Activated CD4-positive, CD25-positive, alpha-beta regulatory T cell treated with anti-CD3 and anti-CD28 coated beads, Interleukin-2, amount 50 U/mL, for 24 hours (primary cell): Measurements from ENCODE around the gene ITGB1.
"Not testable (repeated sequence)": the region's sequence is repeated elsewhere in the genome, so short reads cannot be mapped to it uniquely, and the experiment has no call there.

ENCODE experiments used
- ATAC-seq, 2 donors: fragments of 150-1000 bp; cut with Tn5 transposase; one replicate each; pipeline ENCODE4 v1.10.0; 2021; ENCODE audit warnings: mild to moderate bottlenecking in 1 of 2, moderate library complexity in 1 of 2

ITGB1 gene

DNA sequence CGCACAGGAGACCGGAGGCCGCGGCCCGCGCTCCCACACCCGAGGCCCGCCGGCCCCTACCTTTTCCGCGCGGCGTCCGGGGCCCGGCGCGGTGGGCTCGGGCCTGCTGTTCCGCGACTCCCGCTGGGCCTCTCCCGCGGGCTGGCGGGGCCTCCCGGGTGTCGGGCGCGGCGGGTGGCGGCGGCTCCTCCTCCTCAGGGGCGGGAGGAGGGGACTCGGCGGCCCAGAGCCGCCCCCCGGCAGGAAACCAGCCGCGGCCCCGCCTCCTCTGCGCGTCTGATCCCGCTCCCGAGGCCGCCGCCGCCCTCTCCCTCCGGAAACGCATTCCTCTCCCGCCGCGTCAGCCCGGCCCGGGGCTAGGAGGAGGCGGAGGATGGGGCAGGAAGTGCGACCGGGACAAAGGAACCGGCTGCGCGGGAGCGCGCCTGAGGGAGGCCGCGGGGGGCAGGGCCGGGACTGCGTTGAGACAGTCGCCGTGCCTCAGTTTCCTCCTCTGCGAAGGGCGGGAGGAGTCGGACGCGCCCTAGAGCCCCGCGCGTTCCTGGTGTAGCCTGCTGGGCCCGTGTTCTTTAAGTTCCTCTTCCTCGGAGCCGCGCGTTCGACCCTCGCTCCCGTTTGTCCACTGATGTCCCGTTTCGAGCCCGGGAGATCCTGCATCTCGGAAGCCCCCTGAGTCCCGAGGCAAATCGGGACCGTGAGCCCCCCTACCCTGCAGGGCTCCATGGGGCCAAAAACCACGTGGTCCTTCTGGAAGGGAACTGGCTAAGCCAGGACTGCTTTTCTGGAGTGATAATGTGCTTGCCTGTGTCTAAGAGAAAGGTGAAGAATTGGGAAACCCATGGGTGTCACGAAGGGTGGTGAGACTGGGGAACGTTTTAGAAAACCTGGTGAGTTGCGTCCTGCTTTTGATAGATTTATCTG, at the start of gene ITGB1:
TSS of gene ITGB1 (minus strand) at position 146 of the 921 bp plus-strand sequence. CDS start 22,672 bp downstream, outside the sequence.
- ATAC-seq: peak; percentile 84 to 85

DNA sequence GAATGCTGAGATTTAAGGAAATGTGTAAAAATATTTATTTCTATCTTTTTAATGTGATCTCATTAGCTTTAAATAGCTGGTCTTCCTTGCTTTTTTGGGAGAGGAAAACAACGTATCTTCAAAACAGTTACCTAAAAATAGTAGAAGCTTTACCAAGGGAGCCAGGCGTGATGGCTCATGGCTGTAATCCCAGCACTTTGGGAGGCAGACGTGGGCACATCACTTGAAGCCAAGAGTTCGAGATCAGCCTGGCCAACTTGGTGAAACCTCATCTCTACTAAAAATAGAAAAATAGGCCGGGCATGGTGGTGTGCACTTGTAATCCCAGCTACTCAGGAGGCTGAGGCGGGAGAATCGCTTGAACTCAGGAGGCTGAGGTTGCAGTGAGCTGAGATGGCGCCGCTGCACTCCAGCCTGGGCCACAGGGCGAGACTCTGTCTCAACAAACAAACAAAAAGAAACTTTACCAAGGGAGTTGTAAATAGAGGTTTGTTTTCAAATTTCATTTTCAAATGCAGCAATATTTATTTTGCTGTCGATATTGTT, 48.4 kb upstream of the ITGB1 start:
- no peak for ATAC-seq

DNA sequence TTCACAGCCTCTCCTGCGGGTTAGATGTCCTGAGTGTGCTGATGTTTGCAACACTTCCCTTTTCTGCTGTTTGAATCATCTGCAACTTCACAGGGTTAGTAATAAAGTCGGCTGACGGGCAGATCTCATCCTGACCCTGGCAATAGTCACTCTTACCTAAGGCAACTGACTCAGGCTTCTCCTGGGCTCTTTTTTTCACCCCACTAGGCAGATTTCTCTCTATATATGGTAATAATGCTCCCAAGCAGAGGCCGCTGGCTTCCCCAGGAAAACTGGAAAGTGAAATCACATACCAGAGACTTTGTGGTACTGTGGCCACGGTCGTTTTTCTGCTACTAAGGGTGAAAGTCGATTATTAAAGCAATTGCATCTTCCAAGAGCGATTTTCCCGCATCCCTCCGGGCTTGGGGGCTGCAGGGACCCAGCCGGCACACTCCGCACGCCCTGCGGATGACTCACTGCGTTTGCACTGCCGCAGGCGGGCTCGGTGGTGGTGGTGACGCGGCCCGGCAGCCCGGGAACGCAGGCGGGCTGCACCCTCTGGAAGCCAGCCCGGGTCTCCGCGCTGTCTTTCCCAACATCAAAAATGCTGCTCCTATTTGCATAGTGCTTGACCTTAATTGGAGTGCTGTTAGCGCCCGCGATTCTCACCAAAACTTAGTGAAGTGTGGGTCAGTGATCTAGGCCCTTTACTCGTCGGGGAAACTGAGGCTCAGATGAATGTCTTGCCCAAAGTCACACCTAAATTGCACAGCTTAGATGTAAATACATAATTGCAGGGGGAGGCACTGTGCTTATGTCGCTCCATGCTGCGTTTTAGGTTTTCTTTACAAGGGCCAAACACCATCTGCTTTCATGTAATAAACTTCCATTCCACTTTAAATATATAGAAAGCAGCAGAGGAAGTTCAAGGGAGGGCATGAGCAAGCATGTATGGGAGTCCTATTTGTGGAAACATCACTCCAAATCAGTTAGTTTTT, 47.6 kb upstream of the ITGB1 start:
- ATAC-seq: peak; percentile 64 to 66

DNA sequence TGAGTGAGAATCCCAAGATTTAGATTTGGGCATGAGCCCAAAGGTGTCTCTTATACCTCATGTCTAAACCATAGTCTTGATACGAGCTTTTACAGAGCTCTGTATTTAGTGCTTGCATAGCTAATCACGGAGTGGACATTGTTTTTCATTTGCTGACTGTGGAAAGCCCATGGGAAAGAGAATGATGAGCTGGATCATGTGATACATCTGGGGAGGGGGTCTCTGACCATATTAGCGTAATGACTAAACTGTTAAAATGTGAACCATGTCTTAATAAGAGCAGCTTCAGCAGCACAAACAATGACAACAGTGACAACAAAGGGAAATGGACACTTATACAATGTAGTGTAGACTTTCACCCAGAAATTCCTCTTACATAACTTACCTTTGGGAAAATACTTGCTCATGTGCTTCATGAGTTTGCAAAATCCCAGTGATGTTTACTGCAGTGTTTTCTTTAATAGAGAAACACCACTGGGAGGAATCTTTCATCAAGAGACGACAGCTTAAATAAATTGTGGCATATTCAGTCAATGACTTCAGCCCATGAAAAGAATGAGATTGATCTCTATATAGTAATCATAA, 44.0 kb upstream of the ITGB1 start:
- ATAC-seq: no peak

DNA sequence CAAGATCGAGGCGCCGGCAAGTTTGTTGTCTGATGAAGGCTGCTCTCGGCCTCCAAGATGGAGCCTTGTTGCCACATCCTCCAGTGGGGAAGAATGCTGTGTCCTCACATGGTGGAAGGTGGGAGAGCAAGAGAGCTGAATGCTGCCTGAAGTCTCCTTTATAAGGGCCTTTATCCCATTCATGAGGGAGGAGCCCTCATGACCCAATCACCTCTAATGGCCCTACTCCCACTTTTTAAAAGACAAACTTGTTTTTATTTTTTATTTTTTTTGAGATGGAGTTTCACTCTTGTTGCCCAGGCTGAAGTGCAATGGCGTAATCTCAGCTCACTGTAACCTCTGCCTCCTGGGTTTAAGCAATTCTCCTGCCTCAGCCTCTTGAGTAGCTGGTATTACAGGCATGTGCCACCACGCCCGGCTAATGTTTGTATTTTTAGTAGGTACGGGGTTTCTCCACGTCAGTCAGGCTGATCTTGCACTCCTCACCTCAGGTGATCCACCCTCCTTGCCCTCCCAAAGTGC, 40.1 kb upstream of the ITGB1 start:
- not testable (repeated sequence) for ATAC-seq

DNA sequence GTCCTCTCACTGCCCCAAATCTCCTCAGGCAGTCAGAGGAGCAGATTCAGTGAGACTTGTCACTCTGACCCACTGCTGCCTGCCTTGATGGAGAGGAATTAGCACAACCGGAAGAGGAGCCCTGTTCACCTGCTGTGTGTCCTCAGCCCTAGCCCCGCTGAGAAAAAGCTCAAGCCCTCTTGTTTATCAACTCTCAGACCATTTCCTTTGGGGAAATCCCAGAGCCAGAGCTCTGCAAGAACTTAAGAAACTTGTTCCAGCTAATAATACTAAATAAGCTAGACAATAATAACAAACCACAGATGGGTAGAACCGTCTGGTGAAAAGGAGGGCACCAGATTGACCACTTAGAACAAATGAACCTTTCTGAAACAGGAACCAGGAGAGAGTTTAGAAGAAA, 37.7 kb upstream of the ITGB1 start:
- ATAC-seq: no peak

DNA sequence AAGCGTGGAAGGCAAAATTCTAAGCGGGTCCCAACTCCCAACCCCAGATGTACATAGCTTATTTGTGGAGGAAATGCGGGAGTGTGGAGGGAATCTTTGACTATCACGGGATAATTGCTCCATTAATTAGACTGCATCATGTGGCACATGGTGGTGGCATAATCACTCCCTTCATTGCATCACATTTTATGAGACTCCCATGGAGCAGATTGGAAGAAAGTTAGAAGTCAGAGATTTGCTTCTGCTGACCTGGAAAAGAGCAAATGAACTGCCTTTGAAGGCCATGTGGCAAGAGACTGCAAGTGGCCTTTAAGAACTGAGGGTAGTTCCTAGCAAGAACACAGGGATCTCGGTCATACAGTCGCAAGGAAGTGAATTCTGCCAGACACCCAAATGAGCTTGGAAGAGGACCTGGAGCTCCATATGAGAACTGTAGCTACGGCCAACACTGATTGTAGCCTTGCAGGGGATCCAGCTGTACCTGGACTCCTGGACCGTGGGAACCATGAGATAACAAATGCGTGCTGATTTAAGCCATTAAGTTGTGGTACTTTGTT, 37.1 kb upstream of the ITGB1 start:
- ATAC-seq: no peak

DNA sequence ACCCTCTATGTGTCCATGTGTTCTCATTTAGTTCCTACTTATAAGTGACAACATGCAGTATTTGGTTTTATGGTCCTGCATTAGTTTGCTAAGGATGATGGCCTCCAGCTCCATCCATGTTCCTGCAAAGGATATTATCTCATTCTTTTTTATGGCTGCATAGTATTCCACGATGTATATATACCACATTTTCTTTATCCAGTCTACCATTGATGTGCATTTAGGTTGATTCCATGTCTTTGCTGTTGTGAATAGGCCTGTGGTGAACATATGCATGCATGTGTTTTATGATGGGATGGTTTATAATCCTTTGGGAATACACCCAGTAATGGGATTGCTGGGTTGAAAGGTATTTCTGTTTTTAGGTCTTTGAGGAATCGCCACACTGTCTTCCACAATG, 36.6 kb upstream of the ITGB1 start:
- ATAC-seq: not testable (repeated sequence)

DNA sequence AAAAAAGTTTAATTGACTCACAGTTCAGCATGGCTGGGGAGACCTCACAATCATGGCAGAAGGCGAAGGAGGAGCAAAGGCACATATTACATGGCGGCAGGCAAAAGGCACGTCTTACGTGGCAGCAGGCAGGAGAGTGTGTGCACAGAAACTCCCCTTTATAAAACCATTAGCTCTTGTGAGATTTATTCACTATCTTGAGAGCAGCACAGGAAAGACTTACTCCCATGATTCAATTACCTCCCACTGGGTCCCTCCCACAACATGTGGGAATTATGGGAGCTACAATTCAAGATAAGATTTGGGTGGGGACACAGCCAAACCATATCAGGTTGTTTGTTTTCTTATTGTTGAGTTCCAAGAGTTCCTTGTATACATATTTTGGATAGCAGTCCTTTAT, 34.3 kb upstream of the ITGB1 start:
- ATAC-seq: not testable (repeated sequence)

DNA sequence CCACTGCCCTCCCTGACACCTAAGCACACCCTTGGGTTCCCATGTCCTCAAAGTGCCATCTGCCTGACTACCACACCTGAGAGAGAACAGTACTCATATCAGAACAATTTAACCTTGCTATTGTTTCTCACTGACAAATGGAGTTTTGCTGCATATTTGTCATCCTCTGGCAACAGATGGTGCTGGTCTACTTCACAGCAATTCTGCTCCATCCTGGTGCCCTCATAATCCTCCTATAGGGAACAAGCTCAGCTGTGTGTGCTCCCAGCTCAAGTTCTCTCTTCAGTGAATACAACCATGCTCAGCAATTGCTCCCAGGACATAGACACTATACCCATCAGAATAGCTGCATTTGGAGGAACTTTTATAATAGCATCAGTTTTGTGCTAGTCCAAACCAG, 32.8 kb upstream of the ITGB1 start:
- no peak for ATAC-seq

DNA sequence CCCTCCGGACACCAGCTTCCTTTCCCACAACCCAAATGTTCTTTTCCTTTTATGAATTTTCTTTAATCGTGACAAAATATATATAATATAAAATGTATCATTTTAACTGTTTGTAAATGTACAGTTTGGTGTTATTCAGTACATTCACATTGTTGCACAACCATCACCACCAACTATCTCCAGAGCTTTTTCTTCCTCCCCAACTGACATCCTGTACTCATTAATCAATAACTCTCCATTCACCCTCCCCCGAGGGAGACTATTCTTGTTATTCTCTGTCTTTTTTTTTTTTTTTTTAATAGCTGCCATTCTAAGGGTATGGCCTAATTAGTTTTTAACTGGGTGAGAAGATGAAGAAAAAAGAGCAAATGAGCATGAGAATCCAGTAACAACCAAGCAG, 30.6 kb upstream of the ITGB1 start:
- ATAC-seq: no peak

DNA sequence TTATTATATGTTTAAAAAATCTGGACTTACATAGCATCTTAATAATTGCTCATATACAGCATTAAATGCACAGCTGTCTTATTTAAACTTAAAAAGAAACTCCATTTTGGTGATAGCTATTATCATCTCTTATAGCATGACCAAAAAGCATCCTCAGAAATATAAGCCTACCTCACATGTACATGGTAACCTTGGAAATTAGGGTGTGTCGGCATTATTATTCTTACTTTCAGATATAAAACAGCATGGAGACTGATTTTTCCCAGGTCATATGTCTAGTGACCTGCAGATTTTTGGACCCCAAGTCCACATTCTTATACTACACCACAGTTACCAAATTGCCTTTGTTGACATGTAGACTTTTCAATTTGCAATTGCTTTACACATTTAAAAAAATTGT, 29.1 kb upstream of the ITGB1 start:
- ATAC-seq: no peak

DNA sequence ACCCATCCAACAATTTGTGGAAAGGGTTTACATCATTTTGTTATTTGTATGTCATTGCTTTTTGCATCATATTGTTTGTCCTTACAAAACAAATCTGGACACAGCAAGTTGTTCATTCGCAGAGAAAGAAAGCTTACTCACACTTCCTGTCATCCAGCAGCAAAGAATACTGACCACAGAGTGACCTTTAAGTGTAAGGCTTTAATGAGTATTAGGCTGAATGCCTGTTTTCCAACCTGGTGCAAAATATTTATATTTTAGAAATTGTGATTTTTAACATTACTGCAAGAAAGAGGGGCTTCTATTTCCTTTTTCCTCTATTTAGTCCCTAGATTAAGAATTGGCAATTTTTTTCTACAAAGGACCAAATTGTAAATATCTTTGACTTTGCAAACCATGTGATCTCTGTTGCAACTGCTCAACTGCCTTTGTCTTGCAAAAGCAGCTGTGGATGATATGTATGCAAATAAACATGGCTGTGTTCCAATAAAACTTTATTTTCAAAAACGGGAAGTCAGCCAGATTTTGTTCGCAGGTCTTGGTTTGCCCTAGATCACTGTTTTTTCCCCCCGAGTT, 27.8 kb upstream of the ITGB1 start:
- no peak for ATAC-seq

DNA sequence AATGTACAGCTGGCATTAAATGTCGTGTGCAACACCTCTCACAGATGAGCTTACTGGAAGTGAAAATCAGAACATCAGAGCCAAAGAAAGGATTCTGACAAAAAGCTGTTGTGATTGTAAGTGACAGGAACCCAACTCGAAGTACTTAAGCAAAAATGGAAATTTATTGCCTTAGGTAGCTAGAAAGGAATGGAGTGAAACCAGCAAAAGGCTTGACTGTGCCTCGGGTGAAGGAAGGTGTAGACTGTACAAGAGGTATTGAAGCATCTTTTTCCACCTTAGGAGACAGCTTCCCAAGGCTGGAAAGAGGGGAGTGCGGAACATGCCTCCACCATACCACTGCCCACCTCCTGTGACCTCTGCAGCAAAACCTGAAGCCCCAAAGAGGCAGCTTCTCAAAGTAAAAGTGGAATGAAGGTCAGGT, 27.3 kb upstream of the ITGB1 start:
- no peak for ATAC-seq

DNA sequence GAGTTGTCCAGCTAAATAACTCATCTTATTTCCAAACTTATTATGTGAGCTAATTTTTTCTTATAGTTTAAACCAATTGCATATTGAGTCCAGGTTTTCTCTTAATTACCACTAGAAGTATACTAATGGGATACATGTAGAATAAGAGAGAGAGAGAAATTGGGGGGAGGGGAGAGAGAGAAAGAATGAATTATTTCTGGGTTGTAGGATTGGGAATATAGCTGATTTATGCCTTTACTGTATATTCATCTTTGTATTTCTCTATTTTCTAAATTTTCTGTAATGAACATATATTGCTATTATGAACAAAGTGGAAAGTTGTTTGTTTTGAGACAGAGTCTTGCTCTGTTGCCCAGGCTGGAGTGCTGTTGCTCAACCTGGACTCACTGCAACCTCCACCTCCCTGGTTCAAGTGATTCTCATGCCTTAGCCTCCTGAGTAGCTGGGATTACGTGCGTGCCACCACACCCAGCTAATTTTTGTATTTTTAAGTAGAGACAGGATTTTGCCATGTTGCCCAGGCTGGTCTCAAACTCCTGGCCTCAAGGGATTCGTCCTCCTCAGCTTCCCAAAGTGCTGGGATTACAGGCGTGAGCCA, 26.1 kb upstream of the ITGB1 start:
- no peak for ATAC-seq

DNA sequence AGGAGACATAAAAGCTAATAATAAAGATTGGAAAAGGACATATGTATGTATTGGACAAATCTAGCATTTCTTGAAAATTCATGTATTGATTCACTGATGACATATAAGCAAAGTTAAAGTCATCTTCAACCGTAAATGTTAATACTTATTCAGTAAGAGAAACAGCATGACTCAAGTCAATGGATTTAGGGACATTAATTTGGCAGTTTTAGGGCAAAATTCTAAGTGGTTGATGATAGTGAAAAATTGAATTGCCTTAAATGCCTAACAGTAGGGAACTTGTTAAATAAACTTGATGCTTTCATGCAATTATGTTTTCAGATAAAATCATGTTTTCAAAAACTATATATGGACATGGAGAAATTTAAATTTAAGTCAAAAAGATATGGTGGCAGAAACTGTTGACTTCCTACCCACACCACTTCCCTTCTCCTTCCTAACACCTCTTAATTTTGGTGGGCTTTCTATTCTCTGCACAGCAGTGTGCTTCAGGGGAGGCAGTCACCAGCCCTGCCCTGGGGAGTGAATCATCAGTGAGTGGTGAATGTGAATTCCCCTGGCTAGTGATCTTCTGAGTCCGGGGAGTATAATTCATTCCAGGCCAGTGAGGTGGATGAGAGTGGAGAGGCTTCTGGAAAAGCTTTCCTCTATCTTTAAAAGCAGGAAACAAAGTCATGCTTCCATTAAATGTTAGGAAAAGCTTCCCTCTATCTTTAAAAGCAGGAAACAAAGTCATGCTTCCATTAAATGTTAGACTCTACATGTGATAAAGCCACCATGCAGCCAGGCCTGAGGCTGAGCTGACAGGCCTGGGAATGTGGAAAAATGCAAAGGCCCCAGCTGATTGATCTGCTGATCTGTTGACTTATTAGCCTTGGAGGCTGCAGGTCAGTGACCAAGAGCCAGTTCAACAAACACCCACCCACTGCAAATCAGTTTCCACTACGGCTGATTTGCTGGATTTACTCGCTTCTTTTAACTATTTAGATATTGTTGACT, 25.2 kb upstream of the ITGB1 start:
- ATAC-seq: peak in 1 of 2 donors; percentile 19

DNA sequence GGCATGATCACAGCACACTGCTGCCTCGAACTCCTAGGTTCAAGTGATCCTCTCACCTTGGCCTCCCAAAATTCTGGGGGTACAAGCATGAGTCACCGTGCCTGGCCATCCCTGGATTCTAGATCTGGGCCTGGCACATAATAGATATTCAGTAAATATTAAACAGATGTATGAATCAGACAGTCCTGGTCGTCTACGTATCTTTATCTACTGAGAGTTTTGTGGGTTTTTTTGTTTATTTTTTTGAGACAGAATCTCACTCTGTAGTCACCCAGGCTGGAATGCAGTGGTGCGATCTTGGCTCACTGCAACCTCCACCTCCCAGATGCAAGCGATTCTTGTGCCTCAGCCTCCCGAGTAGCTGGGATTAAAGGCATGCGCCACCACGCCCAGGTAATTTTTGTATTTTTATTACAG, 24.3 kb upstream of the ITGB1 start:
- no peak for ATAC-seq

DNA sequence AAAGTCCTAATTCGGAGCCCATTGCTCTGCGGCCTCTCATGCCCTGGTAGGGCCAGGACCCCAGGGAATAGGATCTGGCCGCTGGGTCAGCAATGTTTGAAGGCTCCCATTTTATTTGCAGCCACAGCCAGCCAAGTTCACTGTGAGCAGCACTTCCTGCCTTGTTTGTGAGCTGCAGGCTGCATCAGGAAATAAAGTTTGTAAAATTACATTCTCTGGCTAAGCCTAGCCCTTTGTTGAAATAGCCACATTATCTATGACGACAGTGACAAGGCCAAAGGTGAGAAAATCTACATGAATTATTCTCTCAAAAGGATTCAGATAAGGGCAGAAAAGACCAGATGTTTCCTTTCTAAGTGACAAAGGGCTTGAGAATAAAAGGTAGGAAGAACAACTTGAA, 23.7 kb upstream of the ITGB1 start:
- no peak for ATAC-seq

DNA sequence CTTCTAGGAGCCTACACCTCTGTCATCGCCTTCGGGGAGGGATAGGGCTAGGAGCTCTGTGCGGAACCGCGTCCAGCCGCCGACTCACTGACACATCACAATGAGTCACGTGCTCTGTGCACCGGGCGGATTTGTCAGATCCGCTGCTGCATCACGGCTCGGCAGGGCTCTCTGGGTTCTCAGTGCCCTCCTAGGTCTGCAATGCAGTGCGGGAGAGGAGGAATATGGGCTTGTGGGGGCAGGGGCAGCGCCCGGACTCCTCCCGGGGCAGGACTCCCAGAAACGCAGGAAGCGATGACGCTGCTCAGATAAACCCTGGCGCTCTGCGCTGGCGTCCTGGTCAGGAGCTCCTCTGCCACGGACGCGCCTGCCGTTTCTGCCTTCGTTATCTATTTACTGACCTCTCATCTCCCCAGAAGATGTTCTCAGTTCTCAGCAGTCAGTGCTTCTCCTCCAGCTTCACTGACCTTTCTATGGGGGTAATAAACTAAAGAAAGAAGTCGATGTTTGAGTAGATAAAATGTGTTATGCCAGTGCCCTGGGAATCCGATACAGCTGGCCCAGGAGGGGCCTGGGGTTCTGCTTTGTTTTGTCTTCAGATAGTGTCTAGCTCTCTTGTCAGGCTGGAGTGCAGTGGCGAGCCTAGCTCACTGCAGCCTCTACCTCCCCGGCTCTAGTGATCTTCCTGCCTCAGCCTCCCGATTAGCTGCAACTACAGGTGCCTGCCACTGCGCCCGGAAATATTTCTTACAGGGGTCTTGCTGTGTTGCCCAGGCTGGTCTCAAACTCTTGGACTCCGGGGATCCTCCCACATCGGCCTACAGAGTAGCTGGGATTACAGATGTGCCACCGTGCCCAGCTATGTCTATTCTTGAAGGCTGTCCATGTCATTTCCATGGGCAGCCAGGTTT, 22.8 kb upstream of the ITGB1 start:
- peak; percentile 100 for ATAC-seq
